B cell (primary cell): Measurements from ENCODE around the gene OR4S2. TPM values are rescaled to one million over a fixed set of nuclear protein-coding genes. Genes with fewer than 3 reads are reported as not detected.

Source experiments
- ATAC-seq: fragments of 200-7000 bp; cut with Tn5 transposase; one replicate; pipeline ENCODE4 v1.10.0; 2021; ENCODE audit warnings: low read depth, mild to moderate bottlenecking, moderate number of reproducible peaks, moderate library complexity
- CTCF ChIA-PET: fragments of 350-600 bp; sonication (Branson Sonifier 250); formaldehyde crosslinking; loops from one replicate; lab custom pipeline; 2021; ENCODE audit warnings: antibody characterized with exemption, inconsistent platforms; lab: Charles Lee
- POLR2A ChIA-PET: fragments of 350-600 bp; sonication (Branson Sonifier 250); formaldehyde crosslinking; loops from one replicate; lab custom pipeline; 2021; ENCODE audit warnings: antibody characterized with exemption; lab: Charles Lee
- DNase-seq: peaks from one replicate; pipeline ENCODE4 v3.0.0; 2013
- H2AFZ ChIP-seq: 2 replicates; pipeline ENCODE4 v1.6.1; 2012; ENCODE audit warnings: mild to moderate bottlenecking, low read depth, low read length; ENCODE audit not compliant: insufficient read depth, poor library complexity, severe bottlenecking
- H3K27ac ChIP-seq, 2 donors: 1 replicate in 1 of 2; 2 replicates in 1 of 2; pipeline ENCODE4 v1.5.1; 2012 to 2013; ENCODE audit warnings: low read length in 2 of 2, mild to moderate bottlenecking in 2 of 2, moderate library complexity in 1 of 2
- H3K27me3 ChIP-seq, 4 experiments: fragments of 200-600 bp in 1 of 4; sonication (generic) in 1 of 4; replicated peaks in 1 of 4; 1 replicate in 2 of 4; 2 replicates in 2 of 4; pipeline versions ENCODE4 v1.6.1 to v1.7.0; 2013 to 2016; ENCODE audit warnings: low read length in 3 of 4, mild to moderate bottlenecking in 2 of 4, mixed read lengths in 1 of 4, moderate library complexity in 1 of 4; ENCODE audit not compliant: insufficient read depth in 4 of 4, control insufficient read depth in 3 of 4; ENCODE audit errors: control extremely low read depth in 1 of 4
- H3K36me3 ChIP-seq, 2 experiments: replicated peaks in 1 of 2; 1 replicate in 1 of 2; 2 replicates in 1 of 2; pipeline versions ENCODE4 v1.6.1 to v1.7.1; 2013; ENCODE audit warnings: low read length in 1 of 2; ENCODE audit not compliant: insufficient read depth in 2 of 2, control insufficient read depth in 1 of 2; ENCODE audit errors: control extremely low read depth in 1 of 2, extremely low read depth in 1 of 2
- H3K4me1 ChIP-seq, 2 donors: fragments of 200-600 bp in 1 of 2; sonication (generic) in 1 of 2; 1 replicate in 1 of 2; 2 replicates in 1 of 2; pipeline versions ENCODE4 v1.5.1 to v1.6.1; 2013 to 2017; ENCODE audit warnings: low read length in 2 of 2; ENCODE audit not compliant: control insufficient read depth in 2 of 2, insufficient read depth in 2 of 2
- H3K4me2 ChIP-seq: replicated peaks from 2 replicates; pipeline ENCODE3; 2012; ENCODE audit warnings: mild to moderate bottlenecking, low read depth, low read length; ENCODE audit not compliant: poor library complexity, severe bottlenecking
- H3K4me3 ChIP-seq, 5 experiments: fragments of 200-600 bp in 1 of 5; sonication (generic) in 1 of 5; 1 replicate in 3 of 5; 2 replicates in 2 of 5; pipeline versions ENCODE4 v1.5.1 to v1.7.0; 2011 to 2016; ENCODE audit warnings: low read length in 4 of 5, mild to moderate bottlenecking in 4 of 5, low read depth in 2 of 5, control low read depth in 1 of 5, moderate library complexity in 1 of 5; ENCODE audit not compliant: insufficient read depth in 1 of 5; ENCODE audit errors: control extremely low read depth in 1 of 5, extremely low read depth in 1 of 5
- H3K79me2 ChIP-seq: fragments of 200-600 bp; sonication (generic); one replicate; pipeline ENCODE4 v1.6.0; 2016; ENCODE audit warnings: low read length; ENCODE audit not compliant: control insufficient read depth, insufficient read depth
- H3K9ac ChIP-seq: fragments of 200-600 bp; sonication (generic); 2 replicates; pipeline ENCODE4 v1.6.1; 2017; ENCODE audit warnings: mild to moderate bottlenecking, low read length, moderate library complexity
- H3K9me3 ChIP-seq, 3 donors: one replicate each; pipeline versions ENCODE4 v1.6.1 to v1.7.1; 2013; ENCODE audit warnings: low read length in 2 of 3; ENCODE audit not compliant: control insufficient read depth in 2 of 3, insufficient read depth in 1 of 3; ENCODE audit errors: control extremely low read depth in 1 of 3
- H4K20me1 ChIP-seq: 2 replicates; pipeline ENCODE4 v1.6.0; 2012; ENCODE audit warnings: mild to moderate bottlenecking, low read length; ENCODE audit not compliant: insufficient read depth, control insufficient read depth, poor library complexity, severe bottlenecking
- H3K27ac Mint-ChIP-seq: one replicate; pipeline ENCODE4 v1.8.0; 2021; ENCODE audit warnings: mixed read lengths
- H3K27me3 Mint-ChIP-seq: one replicate; pipeline ENCODE4 v1.8.0; 2021; ENCODE audit warnings: mixed read lengths
- H3K4me1 Mint-ChIP-seq: one replicate; pipeline ENCODE4 v1.8.0; 2021; ENCODE audit warnings: mixed read lengths
- H3K4me3 Mint-ChIP-seq: one replicate; pipeline ENCODE4 v1.8.0; 2021; ENCODE audit warnings: mixed read lengths
- H3K9me3 Mint-ChIP-seq: one replicate; pipeline ENCODE4 v1.8.0; 2022; ENCODE audit warnings: mixed read lengths; ENCODE audit not compliant: insufficient read depth
- EZH2 ChIP-seq: IDR thresholded peaks from 2 replicates; pipeline ENCODE4 v1.6.1; 2012; ENCODE audit warnings: borderline replicate concordance, low read depth, mild to moderate bottlenecking, moderate library complexity, low read length; ENCODE audit not compliant: insufficient read depth, poor library complexity, severe bottlenecking
- WGBS: methylation state at CpG from one replicate; pipeline ENCODE4 v1.1.5; 2013; ENCODE audit warnings: missing lambda C conversion rate; ENCODE audit not compliant: insufficient coverage; 5-methylcytosine and 5-hydroxymethylcytosine counted together
- intact Hi-C: fragments of 100-400 bp; cut with micrococcal nuclease; formaldehyde crosslinking; loops from one replicate; pipeline ENCODE4 v1.10.0; 2022
- polyA minus RNA-seq: library from RNA; depleted of rRNA, polyadenylated mRNA; stranded (reverse); fragments of >200 nt; gene quantifications from 2 replicates; pipeline ENCODE4 v1.2.3, GENCODE V29; 2012
- polyA plus RNA-seq: library from polyadenylated mRNA; depleted of rRNA; stranded (reverse); fragments of >200 nt; gene quantifications from 2 replicates; pipeline ENCODE4 v1.2.3, GENCODE V29; 2012
- total RNA-seq, 2 donors: library from RNA; stranded (reverse); fragments of 120-200 nt in 1 of 2; gene quantifications; 1 replicate in 1 of 2; 2 replicates in 1 of 2; pipeline versions ENCODE4 v1.2.3 to v1.2.4, GENCODE V29; 2013 to 2022
- TF ChIP-seq, protein P1 (sequence below): fragments of 200-600 bp; IDR thresholded peaks from one replicate; pipeline ENCODE4 v1.8.0; 2022; ENCODE audit warnings: antibody characterized with exemption, mild to moderate bottlenecking

OR4S2 gene, protein sequence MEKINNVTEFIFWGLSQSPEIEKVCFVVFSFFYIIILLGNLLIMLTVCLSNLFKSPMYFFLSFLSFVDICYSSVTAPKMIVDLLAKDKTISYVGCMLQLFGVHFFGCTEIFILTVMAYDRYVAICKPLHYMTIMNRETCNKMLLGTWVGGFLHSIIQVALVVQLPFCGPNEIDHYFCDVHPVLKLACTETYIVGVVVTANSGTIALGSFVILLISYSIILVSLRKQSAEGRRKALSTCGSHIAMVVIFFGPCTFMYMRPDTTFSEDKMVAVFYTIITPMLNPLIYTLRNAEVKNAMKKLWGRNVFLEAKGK
- total RNA-seq (not detected in 2 replicates), polyA plus RNA-seq (not detected in 2 replicates), polyA minus RNA-seq (not detected in 2 replicates)
- total RNA-seq (2013) = not detected

DNA sequence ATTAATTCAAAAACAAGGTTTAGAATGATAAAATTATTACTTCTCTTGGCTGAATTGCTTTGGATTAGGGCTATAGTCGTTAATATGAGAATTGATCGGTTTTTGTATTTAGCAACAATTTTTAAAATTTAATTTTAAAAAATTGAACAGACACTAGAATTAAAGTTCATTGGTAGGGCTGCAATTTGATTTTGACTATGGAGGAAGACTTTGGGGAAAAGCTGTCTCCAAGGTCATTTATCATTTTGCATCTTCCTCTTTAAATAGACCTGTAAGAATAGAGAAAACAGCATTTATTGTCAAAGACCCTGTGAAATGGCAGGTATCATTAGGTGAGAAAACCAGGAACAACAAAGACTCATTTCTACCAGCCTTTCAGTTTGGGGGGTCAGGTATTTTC is at the start of gene OR4S2:
OR4S2 (plus strand) TSS at position 301 of the 400 bp plus-strand sequence. CDS start 2,577 bp downstream, outside the sequence.
- Mint-ChIP-seq H3K4me1 (no peaks in the 10 kb centered on the region), H3K27ac (no peak within 1 kb of the TSS), H3K4me3 (no peak within 1 kb of the TSS), H3K27me3 (no peaks in the 10 kb centered on the region), H3K9me3 (peaks cover 13% of the 10 kb centered on the region)
- H3K9ac ChIP-seq = no peak within 1 kb of the TSS
- H3K4me3 ChIP-seq = no peak within 1 kb of the TSS
- CTCF ChIA-PET = no interaction called here
- no peaks in the 10 kb centered on the region for H3K4me1 ChIP-seq
- peaks cover 0 to 3% (median 0%) of the 10 kb centered on the region in 3 donors for H3K9me3 ChIP-seq
- POLR2A ChIA-PET = no interaction called here
- WGBS = no CpG with 5 or more reads among the region's 2 CpGs
- TF ChIP-seq, protein P1, sequence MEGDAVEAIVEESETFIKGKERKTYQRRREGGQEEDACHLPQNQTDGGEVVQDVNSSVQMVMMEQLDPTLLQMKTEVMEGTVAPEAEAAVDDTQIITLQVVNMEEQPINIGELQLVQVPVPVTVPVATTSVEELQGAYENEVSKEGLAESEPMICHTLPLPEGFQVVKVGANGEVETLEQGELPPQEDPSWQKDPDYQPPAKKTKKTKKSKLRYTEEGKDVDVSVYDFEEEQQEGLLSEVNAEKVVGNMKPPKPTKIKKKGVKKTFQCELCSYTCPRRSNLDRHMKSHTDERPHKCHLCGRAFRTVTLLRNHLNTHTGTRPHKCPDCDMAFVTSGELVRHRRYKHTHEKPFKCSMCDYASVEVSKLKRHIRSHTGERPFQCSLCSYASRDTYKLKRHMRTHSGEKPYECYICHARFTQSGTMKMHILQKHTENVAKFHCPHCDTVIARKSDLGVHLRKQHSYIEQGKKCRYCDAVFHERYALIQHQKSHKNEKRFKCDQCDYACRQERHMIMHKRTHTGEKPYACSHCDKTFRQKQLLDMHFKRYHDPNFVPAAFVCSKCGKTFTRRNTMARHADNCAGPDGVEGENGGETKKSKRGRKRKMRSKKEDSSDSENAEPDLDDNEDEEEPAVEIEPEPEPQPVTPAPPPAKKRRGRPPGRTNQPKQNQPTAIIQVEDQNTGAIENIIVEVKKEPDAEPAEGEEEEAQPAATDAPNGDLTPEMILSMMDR = no peak
- no peak for TF ChIP-seq EZH2
- no peaks in the 10 kb centered on the region for H3K79me2 ChIP-seq
- DNase-seq = no peak
- no peak within 1 kb of the TSS for H3K4me2 ChIP-seq
- no peak for ATAC-seq
- no peaks in the 10 kb centered on the region for H4K20me1 ChIP-seq
- no peaks in the 10 kb centered on the region for H3K27me3 ChIP-seq
- H2AFZ ChIP-seq = no peak within 1 kb of the TSS
- no peak within 1 kb of the TSS for H3K27ac ChIP-seq
- no peaks in the 10 kb centered on the region for H3K36me3 ChIP-seq
- intact Hi-C loops = no loop called here

DNA sequence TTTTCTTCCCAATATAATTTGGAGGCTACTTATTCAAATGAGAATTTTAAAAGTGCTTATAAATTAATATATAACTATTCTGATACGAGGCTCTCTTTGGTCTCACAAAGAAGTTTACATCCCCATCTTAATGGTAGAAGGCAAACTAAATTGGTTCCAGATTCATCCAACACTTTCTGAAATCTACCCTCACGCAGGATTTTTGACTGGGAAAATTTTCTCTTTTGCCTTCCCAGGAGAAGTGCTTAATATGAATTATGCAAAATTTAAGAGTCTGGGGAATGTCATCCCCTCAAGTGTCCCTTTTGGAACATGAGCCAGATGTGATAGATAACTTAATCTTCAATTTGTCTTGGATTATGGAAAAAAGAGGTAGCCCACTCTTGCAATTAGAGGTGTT is 40.6 kb upstream of the OR4S2 start, which contains the start of gene OR4C11:
OR4C11 (minus strand) TSS at position 101 of the 400 bp plus-strand sequence. CDS start 3,272 bp downstream, outside the sequence.
- Histone ChIP-seq H3K9ac (no peak within 1 kb of the TSS), H3K4me3 (no peak within 1 kb of the TSS), H3K36me3 (no peaks in the 10 kb centered on the region), H3K79me2 (no peaks in the 10 kb centered on the region), H3K4me1 (no peaks in the 10 kb centered on the region), H3K4me2 (no peak within 1 kb of the TSS), H3K27ac (no peak within 1 kb of the TSS), H3K27me3 (no peaks in the 10 kb centered on the region), H4K20me1 (no peaks in the 10 kb centered on the region), H3K9me3 (peaks cover 0 to 3% (median 2%) of the 10 kb centered on the region in 3 donors), H2AFZ (no peak within 1 kb of the TSS)
- H3K4me1 Mint-ChIP-seq = no peaks in the 10 kb centered on the region
- POLR2A ChIA-PET = no interaction called here
- CTCF ChIA-PET = no interaction called here
- no peak within 1 kb of the TSS for H3K27ac Mint-ChIP-seq
- H3K9me3 Mint-ChIP-seq = peaks cover 8% of the 10 kb centered on the region
- H3K27me3 Mint-ChIP-seq = no peaks in the 10 kb centered on the region
- intact Hi-C loops = no loop called here
- H3K4me3 Mint-ChIP-seq = no peak within 1 kb of the TSS
- ATAC-seq (no peak), DNase-seq (no peak)
- no peak for TF ChIP-seq EZH2
- TF ChIP-seq, protein P1 = no peak
- no CpG with 5 or more reads among the region's 2 CpGs for WGBS
